Measurements from ENCODE around the gene CCDC102B. TPM values are rescaled to one million over a fixed set of nuclear protein-coding genes. Genes with fewer than 3 reads are reported as not detected.

CCDC102B gene
- polyA plus RNA-seq, 2 donors = 0.54 to 0.94 TPM

DNA sequence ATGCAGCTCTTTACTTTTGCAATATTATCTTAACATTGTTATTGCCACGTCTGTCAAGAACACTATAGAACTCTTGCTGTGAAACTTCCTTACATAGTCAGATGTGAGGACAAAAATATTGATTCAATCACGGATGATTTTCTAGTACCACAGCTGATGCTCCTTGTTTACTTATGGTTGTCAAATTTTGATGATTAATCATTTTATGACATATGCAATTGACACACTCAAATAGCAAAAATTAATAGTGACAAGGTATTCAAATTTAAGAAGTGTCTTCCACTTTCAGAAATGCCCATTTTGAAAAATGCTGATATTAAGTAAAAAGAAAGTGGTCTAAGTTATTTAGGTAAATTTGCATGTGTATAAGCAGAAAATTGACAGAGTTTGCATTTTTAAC is 284.0 kb downstream of the CCDC102B start:
- Histone ChIP-seq H3K9me3 (ENCODE audit: control insufficient read depth in 2 of 2, insufficient read depth in 1 of 2, low read depth in 1 of 2, low read length in 1 of 2) (no peaks in the 10 kb centered on the region), H3K4me3 (ENCODE audit: low read depth in 1 of 2, low read length in 2 of 2) (no peak overlapping the region)
- WGBS, 2 donors = 45 to 50% methylated on average over 2 of the region's 2 CpGs

DNA sequence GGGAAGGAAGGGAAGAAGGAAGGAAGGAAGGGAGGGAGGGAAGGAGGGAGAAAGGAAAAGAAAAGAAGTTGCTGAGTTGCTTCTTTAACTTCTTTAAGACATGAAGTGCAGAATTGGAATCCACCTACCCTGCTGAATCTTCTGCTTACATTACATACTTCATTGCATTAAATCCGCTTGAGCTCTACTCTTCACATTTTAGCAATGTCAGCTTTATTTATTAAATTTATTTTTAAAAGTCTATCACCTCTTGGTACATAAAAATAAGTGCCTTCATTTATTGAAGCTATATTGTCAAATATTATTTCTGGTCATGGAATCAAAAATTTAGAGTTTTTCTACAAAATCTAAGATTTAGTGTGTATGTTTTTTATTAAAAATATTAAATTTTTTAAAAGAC is 284.6 kb downstream of the CCDC102B start:
- Histone ChIP-seq H3K9me3 (ENCODE audit: control insufficient read depth in 2 of 2, insufficient read depth in 1 of 2, low read depth in 1 of 2, low read length in 1 of 2) (no peaks in the 10 kb centered on the region), H3K4me3 (ENCODE audit: low read depth in 1 of 2, low read length in 2 of 2) (no peak overlapping the region), H3K4me1 (ENCODE audit: control insufficient read depth in 2 of 2, insufficient read depth in 2 of 2, low read length in 1 of 2) (no peaks in the 10 kb centered on the region), H3K27me3 (ENCODE audit: control insufficient read depth in 1 of 2, insufficient read depth in 2 of 2, low read length in 2 of 2) (no peaks in the 10 kb centered on the region), H3K36me3 (ENCODE audit: control insufficient read depth in 2 of 2, insufficient read depth in 2 of 2, low read length in 1 of 2) (no peaks in the 10 kb centered on the region), H3K27ac (ENCODE audit: low read depth in 2 of 2, low read length in 1 of 2) (no peak overlapping the region)
- WGBS, 2 donors = 76 to 81% methylated on average over 1 of the region's 1 CpG

More for the DNA sequence above, 284.0 kb downstream of the CCDC102B start:
- H3K27ac ChIP-seq (ENCODE audit: low read depth in 2 of 2, low read length in 1 of 2) = no peak overlapping the region
- no peaks in the 10 kb centered on the region for H3K36me3 ChIP-seq (ENCODE audit: control insufficient read depth in 2 of 2, insufficient read depth in 2 of 2, low read length in 1 of 2)
- no peaks in the 10 kb centered on the region for H3K27me3 ChIP-seq (ENCODE audit: control insufficient read depth in 1 of 2, insufficient read depth in 2 of 2, low read length in 2 of 2)
- H3K4me1 ChIP-seq (ENCODE audit: control insufficient read depth in 2 of 2, insufficient read depth in 2 of 2, low read length in 1 of 2) = no peaks in the 10 kb centered on the region

DNA sequence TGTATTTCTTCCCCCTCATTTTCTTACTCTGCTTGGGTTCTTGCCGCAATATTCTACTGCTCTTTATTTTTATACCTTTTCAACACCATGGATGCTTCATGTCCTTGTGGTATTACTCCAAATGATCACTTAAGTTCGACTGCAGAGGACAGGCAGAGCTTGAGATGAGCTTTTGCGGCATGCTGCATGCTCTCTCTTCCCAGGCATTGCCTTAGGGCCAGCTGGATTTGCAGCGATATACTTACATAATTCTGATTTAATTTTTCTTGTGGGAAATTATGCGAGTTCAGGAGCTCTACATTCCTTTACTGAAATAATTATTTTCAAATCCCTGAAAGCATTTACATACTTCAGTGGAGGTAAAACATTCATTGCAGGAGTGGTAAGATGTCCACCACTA is 288.1 kb downstream of the CCDC102B start:
- Histone ChIP-seq H3K9me3 (ENCODE audit: control insufficient read depth in 2 of 2, insufficient read depth in 1 of 2, low read depth in 1 of 2, low read length in 1 of 2) (no peaks in the 10 kb centered on the region), H3K4me1 (ENCODE audit: control insufficient read depth in 2 of 2, insufficient read depth in 2 of 2, low read length in 1 of 2) (no peaks in the 10 kb centered on the region), H3K36me3 (ENCODE audit: control insufficient read depth in 2 of 2, insufficient read depth in 2 of 2, low read length in 1 of 2) (no peaks in the 10 kb centered on the region), H3K27ac (ENCODE audit: low read depth in 2 of 2, low read length in 1 of 2) (no peak overlapping the region), H3K27me3 (ENCODE audit: control insufficient read depth in 1 of 2, insufficient read depth in 2 of 2, low read length in 2 of 2) (no peaks in the 10 kb centered on the region), H3K4me3 (ENCODE audit: low read depth in 1 of 2, low read length in 2 of 2) (no peak overlapping the region)
- WGBS, 2 donors = 80 to 82% methylated on average over 5 of the region's 5 CpGs

DNA sequence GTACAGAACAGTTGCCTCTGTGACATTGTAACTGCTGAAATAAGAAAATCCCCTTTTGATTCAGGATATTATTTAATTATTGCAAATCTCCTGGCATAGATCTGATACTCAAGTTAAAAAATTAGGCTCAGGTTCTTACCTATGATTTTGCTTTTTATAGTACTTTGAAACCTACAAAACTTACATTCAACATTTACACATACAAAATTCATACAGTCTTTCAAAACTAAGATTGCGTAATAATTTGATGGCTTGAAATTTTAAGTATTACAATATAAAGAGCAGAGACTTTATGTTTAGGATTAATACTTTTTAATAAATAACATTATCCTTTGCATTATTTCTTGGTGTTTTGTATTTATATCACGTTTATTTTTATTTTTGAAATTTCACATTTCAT is 291.1 kb downstream of the CCDC102B start:
- no peaks in the 10 kb centered on the region for H3K27me3 ChIP-seq (ENCODE audit: control insufficient read depth in 1 of 2, insufficient read depth in 2 of 2, low read length in 2 of 2)
- no peaks in the 10 kb centered on the region for H3K4me1 ChIP-seq (ENCODE audit: control insufficient read depth in 2 of 2, insufficient read depth in 2 of 2, low read length in 1 of 2)
- no peak overlapping the region for H3K27ac ChIP-seq (ENCODE audit: low read depth in 2 of 2, low read length in 1 of 2)
- no peak overlapping the region for H3K4me3 ChIP-seq (ENCODE audit: low read depth in 1 of 2, low read length in 2 of 2)
- H3K36me3 ChIP-seq (ENCODE audit: control insufficient read depth in 2 of 2, insufficient read depth in 2 of 2, low read length in 1 of 2) = no peaks in the 10 kb centered on the region
- no peaks in the 10 kb centered on the region for H3K9me3 ChIP-seq (ENCODE audit: control insufficient read depth in 2 of 2, insufficient read depth in 1 of 2, low read depth in 1 of 2, low read length in 1 of 2)
- WGBS, 2 donors = 81 to 85% methylated on average over 2 of the region's 2 CpGs

DNA sequence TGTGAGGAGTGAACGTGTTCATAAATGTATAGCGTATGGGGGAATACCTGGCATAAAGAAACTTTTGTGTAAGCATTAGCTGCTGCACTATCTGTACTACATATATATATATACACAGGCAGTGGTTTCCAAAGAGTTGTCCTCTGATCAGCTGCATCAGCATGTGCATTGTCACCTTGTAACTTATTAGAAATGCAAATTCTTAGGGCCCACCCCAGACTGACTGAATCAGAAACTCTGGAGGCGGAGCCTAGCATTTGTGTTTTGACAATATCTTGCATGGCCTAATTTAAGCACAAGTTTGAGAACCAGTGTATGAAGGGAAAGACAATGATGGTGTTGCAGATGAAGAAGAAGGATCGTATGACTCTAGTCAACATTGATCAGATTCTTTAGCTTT is 299.5 kb downstream of the CCDC102B start:
- Histone ChIP-seq H3K4me3 (ENCODE audit: low read depth in 1 of 2, low read length in 2 of 2) (no peak overlapping the region), H3K27me3 (ENCODE audit: control insufficient read depth in 1 of 2, insufficient read depth in 2 of 2, low read length in 2 of 2) (no peaks in the 10 kb centered on the region), H3K9me3 (ENCODE audit: control insufficient read depth in 2 of 2, insufficient read depth in 1 of 2, low read depth in 1 of 2, low read length in 1 of 2) (no peaks in the 10 kb centered on the region), H3K4me1 (ENCODE audit: control insufficient read depth in 2 of 2, insufficient read depth in 2 of 2, low read length in 1 of 2) (no peaks in the 10 kb centered on the region), H3K27ac (ENCODE audit: low read depth in 2 of 2, low read length in 1 of 2) (no peak overlapping the region), H3K36me3 (ENCODE audit: control insufficient read depth in 2 of 2, insufficient read depth in 2 of 2, low read length in 1 of 2) (no peaks in the 10 kb centered on the region)
- 83 to 89% methylated on average over 4 of the region's 4 CpGs for WGBS, 2 donors

DNA sequence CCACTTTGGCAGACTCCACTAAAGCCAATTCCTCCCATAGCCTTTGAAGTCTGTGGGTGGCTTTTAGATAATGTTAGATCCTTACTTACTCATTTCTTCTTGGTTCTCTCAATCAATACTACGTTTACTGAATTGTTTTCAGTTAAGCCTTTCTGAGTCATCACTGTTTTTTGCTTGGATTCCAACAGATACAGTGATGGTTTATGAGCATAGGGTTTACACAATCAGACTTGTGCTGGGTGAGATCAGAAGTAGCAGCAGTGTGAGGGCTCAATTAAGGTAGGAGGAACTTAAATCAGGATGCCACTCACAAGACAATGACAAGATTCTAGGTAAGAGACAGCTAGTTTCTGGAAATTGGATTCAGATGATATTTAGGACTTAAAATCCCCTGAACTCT is 305.1 kb downstream of the CCDC102B start:
- H3K36me3 ChIP-seq (ENCODE audit: control insufficient read depth in 2 of 2, insufficient read depth in 2 of 2, low read length in 1 of 2) = no peaks in the 10 kb centered on the region
- no peaks in the 10 kb centered on the region for H3K4me1 ChIP-seq (ENCODE audit: control insufficient read depth in 2 of 2, insufficient read depth in 2 of 2, low read length in 1 of 2)
- H3K27me3 ChIP-seq (ENCODE audit: control insufficient read depth in 1 of 2, insufficient read depth in 2 of 2, low read length in 2 of 2) = no peaks in the 10 kb centered on the region
- peaks cover 0 to 4% of the 10 kb centered on the region in 2 donors for H3K9me3 ChIP-seq (ENCODE audit: control insufficient read depth in 2 of 2, insufficient read depth in 1 of 2, low read depth in 1 of 2, low read length in 1 of 2)
- H3K27ac ChIP-seq (ENCODE audit: low read depth in 2 of 2, low read length in 1 of 2) = no peak overlapping the region
- WGBS, 2 donors = 31 to 34% methylated on average over 1 of the region's 1 CpG
- H3K4me3 ChIP-seq (ENCODE audit: low read depth in 1 of 2, low read length in 2 of 2) = no peak overlapping the region

Other genes with a start within 250 kb of the CCDC102B start
- 10 to 100 TPM in 1 of 2 donors, 1 to 10 TPM in 1; 9.5 to 10.2 TPM for gene TMX3, start 83.0 kb upstream of the CCDC102B start, polyA plus RNA-seq